GM13976 (cell line): ENCODE data around the gene ADAMTS14.
"Not testable (repeated sequence)": the region's sequence is repeated elsewhere in the genome, so short reads cannot be mapped to it uniquely, and the experiment has no call there.

Experiments used
- DNase-seq: peaks from one replicate; pipeline ENCODE4 v3.0.0; 2012; ENCODE audit warnings: low spot score
- CTCF ChIP-seq: IDR thresholded peaks from 2 replicates; pipeline ENCODE4 v1.5.1; 2012; ENCODE audit warnings: borderline replicate concordance, mild to moderate bottlenecking; ENCODE audit not compliant: insufficient read depth; ENCODE audit errors: extremely low read depth, missing control alignments, control extremely low read depth
- in situ Hi-C: fragments of 300-500 bp; cut with MboI; formaldehyde crosslinking; loops from one replicate; pipeline ENCODE4 v1.12.0; 2022; ENCODE audit warnings: low sequenced_read_pairs, mixed read lengths, inconsistent platforms; ENCODE audit not compliant: unreplicated experiment

Gene ADAMTS14

DNA sequence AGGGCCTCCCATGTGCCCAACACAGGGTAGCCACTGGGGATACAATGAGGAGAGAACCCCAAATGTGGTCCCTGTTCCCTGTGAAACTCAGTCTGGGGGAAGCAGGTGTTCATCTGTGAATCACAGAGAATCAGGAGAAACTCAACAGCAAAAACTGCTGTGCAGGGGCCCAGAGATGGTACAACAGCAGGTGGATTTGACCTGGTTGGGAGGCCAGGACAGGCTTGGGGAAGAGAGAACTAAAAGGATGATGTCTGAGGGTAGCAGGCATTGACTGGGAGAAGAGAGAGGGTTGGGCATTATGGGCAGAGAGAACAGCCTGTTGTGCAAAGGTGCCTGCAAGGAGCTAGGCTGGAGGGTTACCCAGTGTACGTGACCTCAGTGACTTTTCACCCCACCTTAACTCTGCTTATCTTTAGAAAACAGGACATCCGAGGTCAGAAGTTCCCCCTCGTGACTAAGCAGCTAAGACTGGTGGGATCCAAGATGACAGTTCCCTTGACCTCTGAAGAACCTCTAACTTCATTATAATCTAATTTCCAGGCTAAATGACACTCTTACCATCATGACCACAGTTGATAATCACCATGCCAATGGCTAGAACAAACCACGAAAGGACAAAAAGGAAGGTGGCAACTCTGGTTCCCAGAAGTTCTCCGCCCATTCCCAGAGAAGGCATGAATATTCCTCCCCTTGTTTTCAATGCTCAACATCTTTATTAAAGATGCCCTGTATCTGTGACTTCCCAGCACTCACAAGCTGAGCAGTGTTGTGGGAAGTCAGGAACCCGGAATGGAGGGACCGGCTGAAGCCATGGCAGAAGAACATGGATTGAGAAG lies 5.1 kb upstream of the ADAMTS14 start:
- no peak for DNase-seq
- no peak for TF ChIP-seq CTCF

DNA sequence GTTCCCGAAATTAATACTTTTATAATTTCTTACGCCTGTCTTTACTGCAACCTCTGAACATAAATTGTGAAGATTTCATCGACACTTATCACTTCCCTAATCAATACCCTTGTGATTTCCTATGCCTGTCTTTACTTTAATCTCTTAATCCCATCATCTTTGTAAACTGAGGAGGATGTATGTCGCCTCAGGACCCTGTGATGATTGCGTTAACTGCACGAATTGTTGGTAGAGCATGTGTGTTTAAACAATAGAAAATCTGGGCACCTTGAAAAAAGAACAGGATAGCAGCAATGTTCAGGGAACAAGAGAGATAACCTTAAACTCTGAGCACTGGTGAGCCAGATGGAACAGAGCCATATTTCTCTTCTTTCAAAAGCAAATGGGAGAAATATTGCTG lies 4.5 kb upstream of the ADAMTS14 start:
- in situ Hi-C loops, DNase-seq: not testable (repeated sequence)

More for the DNA sequence above, 5.1 kb upstream of the ADAMTS14 start:
- in situ Hi-C loops, result no loop called here

GRCh38 chr10:70668454-70668970 lies 3.8 kb upstream of the ADAMTS14 start:
- in situ Hi-C loops, result no loop called here

DNA sequence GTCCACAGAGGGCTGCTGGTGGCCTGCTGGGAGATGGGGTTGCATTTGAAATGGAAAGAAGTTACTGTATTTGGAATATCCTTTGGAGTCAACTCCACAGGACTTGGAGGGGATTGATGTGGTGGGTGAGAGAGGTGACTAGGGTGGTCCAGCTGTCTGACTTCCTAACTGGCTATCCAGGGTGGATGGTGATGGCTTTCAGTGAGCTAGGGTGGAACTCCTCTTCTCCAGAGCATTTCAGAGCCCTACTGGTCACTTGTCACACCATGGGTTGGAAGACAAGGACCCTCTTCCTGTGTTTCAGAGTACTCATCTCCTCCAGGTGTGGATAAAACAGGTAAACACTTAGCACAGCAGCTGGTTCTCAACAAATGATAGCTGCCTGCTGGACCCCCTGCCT lies 3.3 kb upstream of the ADAMTS14 start:
- TF ChIP-seq CTCF, result no peak
- in situ Hi-C loops, result no loop called here
- no peak for DNase-seq

More at GRCh38 chr10:70668454-70668970, 3.8 kb upstream of the ADAMTS14 start:
- no peak for TF ChIP-seq CTCF
- no peak for DNase-seq

DNA sequence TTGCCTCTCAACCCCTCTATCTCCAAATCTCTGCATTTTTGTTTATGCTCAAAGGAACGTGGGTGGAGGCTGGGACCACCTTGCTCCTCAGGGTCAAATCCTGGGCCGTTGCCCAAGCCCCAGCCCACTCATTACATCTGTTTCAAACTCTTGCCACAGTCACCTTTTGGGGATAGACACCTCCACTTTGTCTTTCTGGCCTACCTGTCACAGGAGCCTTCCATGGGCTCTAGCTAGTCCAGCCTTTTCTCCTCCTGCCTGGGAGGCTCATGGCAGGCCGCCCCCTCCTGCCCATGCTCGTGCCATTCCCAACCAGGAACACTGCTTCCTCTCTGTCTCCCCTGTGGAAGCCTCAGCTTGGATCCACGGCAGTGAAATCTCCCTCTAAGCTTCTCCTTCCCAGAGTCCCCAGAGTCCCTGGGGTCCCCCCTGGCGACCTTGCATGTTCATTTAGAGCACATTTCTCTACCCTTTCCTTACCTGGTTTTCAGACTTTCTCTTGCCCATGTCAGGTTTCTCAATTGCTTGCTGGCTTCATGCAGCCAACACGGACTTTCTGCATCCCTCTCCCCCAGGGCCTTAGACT lies 2.5 kb upstream of the ADAMTS14 start:
- in situ Hi-C loops, result no loop called here
- no peak for DNase-seq
- no peak for TF ChIP-seq CTCF

DNA sequence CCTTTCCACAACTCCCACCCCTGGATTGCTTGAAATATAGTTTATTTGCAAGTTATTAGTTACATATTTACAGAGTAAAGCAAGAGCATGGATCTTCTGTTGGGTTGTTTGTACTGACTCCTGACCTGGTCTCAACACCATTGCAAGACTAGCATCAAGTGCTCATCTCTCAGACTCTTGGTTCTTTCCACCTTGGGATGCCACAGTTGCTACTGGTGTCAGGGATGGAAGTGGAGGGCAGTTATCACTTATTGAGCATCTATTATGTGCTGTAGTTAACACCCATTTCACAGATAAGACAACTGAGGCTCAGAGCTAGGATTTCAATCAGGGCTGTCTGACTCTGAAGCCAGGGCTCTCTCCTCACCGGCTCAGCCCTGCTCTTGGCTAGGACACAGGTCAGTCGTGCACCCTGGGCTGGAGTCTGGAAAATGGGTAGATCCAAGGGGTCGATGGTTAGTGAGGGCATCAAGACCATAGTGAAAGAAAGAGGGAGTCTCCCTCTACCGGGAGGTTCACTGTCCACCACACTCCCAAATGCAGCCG lies 614 bp upstream of the ADAMTS14 start:
- TF ChIP-seq CTCF, result no peak
- no peak for DNase-seq
- in situ Hi-C loops, result no loop called here
